NOMO-1 (cell line): ENCODE measurements around the gene LSAMP.

ENCODE experiments used
- DNase-seq, 2 experiments: peaks; one replicate each; lab custom pipeline; 2025; ENCODE audit not compliant: unreplicated experiment in 2 of 2; lab: John Stamatoyannopoulos, UW

Gene LSAMP

DNA sequence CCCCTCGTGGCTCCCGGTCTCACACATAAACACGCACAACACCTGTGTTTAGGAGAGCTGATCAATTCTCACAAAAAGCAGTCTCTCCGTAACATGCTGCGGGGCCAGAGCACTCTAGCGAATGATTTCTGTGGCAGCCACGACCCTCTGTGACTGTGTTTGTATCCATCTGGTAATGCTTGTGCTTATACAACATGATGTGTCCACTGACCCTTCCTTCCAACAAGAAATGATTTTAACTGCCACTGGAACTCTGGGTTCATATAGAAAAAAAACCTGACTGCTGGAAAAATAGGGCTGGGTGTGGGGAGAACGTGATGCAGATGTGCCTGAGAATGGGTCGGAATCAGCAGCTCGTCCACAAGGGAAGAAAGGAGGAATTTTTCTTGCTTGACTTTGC, 411.8 kb downstream of the LSAMP start:
- no peak for DNase-seq

DNA sequence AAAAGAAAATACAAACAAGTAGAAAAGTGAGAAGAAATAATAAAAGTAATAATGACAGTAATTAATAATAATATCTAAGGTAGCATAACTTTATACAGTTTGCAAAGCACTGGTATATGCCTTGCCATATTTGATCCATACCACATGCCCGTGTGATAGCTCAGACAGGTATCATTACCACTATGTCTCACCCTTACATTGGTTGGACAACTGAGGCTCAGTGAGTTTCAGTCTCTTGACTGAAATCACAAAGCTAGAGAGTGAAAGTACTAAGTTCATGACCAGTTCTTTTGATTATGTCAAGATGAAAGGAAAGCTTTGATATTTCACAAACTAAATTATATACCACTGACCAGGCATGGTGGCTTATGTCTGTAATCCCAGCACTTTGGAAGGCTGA, 413.1 kb downstream of the LSAMP start:
- no peak for DNase-seq

DNA sequence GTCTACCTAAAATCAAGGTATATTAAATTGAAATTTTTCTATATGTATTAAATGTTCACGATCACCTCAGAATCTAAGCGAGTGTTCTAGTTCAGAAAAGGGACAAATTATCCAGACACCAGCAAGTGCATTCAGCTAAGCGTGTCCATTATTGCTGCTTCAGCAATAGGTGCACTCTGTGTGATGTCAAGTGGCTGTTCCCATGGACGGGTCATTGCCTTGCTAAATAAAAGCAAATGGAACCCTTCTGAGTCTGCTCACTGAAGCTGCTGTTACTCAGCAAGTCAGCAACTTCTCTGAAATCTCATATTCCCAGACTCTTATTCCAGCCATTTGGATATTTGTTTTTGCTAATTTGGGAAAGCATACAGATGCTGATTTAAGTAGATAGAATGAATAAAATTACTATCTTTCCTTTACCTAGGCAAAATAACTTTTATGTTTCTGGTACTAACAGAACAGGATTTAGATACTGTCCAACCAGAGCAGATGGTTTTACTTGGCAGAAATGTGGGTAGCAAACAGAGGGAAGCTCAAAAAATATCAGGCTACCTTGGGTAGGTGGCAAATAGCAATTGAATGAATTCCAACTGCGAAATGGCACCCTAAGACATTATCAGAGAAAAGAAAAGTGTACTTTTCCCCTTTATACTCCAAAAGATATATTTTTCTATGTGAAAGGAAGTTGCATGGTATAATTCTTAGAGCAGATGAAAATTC, 415.0 kb downstream of the LSAMP start:
- DNase-seq = no peak

DNA sequence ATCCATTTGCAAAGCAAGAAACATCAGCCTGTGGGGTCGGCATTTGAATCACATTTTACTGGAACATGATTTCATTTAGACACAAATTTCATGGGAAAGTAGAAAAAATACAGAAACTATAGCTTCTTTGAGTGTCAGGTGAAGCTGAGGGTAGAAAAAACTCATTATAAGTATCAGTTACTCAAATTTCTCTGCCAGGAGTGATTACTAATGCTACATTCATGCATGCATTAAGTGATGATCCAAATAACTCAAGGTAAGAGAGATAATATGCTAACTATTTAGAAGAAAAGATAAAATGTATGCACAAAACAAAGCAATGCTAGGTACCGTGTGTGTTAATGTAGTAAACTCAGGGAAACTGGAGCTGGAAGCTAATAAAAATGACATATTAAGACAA, 416.0 kb downstream of the LSAMP start:
- DNase-seq = no peak

DNA sequence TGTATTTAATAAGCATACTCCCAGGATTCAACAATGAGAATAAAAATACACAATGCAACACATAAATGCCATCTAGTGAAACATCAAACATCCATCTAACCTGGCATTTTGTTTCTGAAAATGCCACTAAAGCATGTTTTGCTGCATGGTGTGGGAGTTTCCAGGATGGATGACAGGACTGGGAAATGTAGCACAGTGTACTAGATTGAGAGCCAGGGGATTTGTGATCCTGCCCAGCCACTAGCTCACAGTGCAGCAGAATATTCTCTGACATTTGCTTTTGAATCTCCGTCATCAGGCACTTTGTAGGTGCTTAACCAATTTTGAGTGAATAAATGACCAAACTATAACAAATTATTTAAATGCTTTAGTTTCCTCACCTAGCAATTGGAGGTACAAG, 417.1 kb downstream of the LSAMP start:
- no peak for DNase-seq

DNA sequence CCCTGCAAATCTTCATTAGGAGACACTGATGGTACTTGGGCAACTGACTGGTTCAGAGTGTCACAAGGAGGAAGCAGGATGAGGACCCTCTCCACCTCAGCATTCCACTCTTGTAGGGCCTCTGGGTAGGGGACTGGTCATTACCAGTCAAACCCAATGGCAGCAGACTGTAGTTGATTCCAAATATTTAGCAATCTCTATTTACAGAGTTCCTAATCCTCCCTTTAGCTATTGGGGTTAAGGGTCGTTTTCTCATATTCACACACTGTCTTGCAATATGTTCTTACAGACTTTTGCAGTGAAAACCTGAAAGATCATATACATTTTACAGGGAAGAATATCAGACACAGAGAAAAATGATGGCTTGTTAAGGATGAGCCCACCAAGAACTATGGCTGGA, 424.3 kb downstream of the LSAMP start:
- DNase-seq = no peak

DNA sequence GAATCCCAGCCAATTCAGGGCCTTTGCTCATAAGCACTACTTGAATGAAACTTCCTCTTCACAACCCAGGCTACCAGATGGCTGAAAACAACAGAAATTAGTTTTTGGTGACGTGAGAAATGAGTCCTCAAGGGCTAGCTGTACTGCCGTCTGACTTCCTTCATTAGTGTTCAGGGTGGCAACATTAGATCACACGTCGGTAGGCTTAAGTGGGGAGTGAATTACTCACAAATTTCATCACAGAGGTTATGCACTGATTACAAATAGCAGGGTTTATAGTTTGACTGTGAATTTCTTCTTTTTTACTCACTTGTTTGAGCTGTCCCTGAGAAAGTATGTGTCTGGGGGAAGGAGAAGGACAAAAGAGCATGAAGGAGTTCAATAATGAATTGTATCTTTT, 424.8 kb downstream of the LSAMP start:
- DNase-seq = peak; percentile 63 to 84

DNA sequence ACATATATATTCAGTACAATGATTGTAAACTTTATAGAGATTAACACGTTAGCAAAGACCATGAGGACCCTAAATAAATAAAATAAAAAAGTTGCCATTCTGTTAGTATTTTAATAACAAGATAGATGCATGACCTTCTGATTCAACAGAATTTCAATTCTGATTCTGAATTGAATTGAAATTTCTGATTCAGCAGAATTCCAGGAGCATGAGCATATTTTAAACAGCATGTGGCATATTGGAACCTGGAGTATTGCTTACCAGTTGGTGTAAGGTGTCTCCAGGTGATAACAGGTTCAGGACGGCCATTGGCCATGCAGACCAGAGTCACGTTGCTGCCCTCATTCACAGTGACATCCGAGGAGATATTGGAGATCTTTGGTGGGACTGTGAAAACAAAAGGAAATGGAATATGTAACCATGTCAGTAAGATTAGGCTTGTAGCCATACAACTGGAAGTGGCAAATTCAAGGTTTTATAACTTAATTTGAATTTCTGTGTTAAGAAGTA, 426.0 kb downstream of the LSAMP start:
- no peak for DNase-seq

DNA sequence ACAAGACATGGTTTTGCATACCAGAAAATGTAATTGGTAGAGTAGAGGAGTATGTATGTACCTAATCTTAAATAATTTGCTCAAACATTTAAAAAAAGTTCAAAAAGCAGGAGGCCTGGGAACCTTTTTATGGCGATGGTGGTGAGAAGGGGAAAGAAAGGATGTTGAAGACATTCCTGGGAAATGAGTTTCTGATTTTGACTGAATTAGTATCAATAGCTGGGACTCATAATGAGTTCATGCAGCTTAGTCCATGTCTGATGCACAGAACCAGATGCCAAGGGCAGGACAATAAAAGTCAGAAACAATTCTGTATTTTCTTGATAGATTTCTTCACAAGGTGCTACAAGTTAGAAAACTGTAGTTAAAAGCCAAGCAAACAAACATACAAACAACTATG, 426.6 kb downstream of the LSAMP start:
- no peak for DNase-seq

DNA sequence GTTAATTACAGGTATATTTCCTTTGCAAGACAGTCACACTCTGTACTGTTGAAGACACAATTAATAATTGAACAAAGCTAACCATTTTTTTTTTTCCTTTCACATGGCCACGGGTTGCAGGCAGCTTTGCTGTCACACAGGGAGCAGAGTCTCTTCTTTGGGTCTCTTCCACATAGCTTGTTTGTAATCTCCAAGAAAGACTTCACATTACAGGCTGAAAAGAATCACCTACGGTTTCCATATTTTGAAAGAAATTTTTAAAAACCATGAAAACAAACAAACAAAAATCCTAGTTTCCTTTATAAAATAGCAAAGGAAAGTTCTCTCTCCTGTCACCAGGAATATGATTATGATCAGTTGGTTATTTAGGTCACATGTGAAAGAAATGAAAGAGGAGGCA, 429.4 kb downstream of the LSAMP start:
- no peak for DNase-seq

DNA sequence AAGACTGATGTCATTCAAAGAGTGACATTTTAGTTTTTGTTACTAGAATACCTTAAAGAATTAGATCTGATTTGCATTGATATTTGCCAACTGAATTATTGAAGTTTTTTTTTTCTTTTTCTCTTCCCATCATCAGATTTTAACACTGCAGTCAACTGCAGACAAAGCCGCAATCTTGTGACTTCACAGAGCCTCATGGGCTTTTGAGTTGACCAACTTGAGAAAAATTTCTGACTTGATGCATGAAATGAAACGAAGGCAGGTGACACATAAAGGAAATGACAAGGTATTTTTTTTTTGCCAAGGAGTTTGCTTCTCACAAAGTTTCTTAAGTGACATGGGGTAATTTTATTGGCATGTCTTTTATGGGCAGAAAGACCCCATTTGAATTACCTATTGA, 438.3 kb downstream of the LSAMP start:
- no peak for DNase-seq

DNA sequence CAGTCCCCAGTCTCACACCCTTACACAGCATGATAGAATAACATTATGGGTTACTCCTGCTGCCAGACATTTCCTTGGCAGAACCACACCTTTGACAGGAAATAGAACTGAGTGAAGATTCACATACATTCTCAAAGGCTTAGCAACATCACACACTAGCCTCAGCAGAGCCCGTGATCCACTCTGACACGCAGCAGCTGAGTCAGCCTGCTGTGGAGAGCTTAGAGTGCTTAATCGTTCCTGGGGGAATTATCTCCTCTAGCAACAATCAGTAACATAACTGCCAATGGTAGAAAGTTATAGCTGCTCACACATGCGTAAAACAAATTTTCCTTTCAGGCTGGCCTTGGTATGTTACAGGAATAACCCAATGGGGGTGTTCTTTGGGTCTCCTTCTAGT, 439.9 kb downstream of the LSAMP start:
- DNase-seq = no peak

DNA sequence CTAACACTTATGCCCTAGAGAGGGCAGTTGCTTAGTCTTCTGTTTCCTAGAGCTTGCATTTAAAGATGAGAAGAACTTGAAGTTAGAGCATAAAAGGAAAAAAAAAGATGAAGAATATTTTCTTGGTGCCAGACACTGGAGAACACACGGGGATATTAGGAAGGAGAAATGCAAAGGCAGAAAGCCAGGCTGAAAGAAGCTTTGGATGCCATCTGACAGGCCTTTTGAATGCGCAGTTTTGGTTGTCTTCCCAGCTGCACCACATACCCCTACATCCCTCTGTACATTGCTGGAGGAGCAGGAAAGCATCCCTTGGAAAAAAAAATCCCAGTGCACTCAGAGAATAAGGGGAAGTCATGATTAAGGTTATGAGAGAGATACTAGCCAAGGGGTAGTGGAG, 443.1 kb downstream of the LSAMP start:
- no peak for DNase-seq

DNA sequence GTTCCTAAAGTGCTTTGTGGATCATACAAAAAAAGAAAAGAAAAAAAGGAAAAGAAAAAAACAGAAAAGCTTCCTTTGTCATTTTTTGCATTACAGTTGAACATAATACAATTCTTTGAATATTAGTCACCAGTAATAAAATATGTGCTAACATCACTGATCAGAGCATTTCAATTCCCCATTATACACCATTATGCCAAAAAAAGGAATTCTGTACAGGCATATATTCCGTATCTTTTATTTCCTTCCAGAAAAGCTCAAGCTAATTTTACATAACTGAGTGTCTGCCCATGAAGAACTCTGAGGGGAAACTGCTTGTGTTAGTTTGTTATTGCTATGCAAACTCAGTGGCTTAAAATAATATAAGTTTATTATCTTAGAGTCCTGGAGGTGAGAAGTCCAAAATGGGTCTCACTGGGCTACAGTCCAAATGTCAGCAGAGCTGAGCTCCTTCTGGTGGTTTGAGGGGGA, 444.1 kb downstream of the LSAMP start:
- DNase-seq = no peak

DNA sequence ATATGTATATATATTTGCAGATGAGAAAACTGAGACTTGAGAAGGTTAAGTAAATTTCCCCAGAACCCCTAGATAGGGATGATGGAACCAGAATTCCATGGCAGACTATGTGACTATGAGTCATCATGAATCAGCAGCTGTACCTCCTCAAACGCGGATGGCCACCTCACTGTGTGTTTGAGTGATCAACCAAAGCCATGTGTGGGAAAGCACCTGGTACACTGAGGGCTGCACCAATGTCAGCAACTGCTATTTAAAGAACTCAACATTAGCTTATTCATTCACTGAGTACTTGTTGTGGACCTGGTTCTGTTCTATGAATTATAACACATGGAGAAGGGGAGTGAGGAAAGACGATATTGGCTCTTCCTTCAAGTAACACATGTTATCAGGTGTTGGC, 445.0 kb downstream of the LSAMP start:
- no peak for DNase-seq

DNA sequence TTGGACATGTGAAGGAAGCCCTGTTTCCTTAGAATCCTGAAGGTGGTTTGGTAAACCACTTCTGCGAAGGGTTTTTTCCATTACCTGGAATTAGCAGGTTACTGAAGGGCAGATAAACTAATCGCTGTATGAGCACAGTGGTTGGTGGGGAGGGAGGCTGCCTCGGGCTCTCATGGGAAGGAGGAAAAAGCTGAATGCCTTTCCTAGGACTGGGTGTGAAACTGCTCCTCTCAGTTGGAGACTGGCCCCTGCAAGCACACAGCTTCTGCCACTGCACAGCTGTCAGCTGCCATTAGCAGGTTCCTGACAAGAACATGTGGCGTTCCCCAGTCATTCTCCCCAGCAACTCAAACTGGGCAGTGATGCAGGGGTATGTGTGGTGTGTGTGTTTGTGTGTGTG, 445.7 kb downstream of the LSAMP start:
- DNase-seq = no peak

DNA sequence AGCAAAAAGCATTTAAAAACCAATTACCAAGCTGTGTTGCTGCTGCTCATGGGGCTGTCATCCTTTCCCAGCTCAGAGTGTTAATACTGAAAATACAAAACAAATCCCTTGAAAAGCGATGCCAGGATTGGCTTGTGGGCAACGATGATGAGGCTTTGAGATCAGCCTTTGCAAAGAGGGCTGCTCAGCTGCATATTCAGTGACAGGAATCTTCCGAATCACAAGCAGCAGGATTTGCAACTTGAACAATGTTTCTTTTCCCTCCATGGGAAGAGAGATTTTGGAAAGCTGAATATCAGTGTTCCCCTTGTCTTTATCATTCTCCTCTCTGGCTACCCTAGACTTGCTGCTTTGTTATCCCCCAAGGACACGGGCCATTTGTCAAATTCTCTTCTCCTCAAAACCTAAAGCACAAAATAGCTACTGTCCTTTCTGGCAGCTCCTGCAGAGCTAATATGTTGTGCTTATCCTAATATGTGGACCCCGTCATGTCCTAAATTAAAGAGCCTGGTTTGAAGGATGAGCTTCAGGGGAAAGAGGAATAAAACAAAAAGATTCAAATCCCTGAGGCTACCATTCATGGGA, 446.2 kb downstream of the LSAMP start:
- no peak for DNase-seq

DNA sequence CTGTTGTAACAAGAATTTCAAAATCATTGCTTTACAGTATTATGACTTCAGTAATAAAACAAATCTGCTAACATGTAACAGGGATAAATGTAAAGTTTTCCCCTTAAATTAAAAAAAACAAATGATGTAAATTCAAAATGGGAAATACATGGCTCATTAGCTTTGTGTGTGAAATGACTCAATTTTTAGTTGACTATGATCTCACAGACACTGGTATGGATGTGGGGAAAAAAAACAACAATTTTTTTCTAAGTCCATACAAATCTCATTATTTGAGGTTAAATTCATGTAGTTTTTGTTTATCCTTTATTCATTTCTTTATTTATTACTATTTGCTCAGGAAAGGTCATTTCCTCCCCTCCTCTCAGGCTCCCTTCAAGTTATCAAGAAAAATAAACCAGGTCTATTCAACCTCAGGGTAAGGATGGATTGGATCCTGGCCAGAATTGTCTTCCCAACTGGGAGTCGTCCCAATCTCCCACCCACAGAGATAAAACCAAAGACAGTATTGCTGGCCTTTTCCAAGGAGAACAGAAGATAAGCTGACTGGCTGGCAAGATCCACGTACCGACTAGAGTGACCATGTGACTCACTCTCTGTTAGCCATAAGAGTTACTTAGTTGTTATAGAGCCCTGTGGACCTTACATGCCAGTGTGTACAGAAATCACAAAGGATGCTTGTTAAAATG, 448.7 kb downstream of the LSAMP start:
- DNase-seq = no peak

DNA sequence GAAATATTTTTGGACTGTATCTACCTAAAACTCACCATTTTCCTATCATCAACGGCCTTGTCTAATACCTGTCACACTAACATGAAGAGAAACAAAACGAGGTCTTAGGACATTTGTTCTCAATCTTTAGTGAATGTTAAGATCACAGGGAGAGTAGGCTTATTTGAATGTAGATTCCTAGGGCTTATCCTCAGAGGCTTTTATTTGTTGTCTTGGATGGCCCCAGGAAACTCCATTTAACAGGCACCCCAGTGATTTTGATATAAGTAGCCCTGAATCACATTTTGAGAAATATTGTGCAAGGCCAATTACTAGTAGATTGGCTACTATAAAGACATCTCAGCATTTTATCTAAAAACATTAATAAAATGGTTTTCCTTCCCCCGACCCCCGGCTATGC, 454.6 kb downstream of the LSAMP start:
- no peak for DNase-seq

DNA sequence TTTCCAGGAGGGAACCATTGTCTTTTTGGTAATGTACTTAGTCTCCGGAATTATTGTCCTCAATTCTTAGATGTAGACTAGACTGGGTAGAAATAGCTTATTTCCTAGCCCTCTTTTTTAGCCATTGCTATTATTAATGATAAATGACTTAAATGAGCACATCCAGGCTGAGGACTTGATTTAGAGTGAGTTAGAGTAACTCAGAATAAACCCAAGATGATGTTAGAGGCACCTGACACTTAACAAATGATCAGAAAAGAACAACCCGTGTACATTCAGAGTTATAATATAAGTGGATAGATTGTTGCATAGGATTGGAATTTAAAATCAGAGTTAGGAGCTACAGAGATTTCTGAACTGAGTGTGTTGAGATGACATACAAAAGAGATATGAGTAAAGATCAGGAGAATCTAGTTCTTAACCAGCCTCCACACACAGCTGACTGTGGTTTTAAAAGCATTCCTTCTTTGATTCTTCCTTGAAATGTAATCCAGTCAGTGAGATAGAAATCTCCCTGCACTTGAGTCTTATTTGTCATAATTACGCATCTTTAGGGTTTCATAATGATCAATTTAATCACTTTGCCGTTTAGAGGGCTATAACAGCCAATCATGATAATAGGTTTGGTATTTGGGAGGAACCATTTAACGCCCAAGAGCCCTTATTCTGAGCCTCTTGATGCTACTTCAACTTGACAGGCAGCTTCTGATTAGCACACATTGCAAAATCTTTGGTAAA, 455.4 kb downstream of the LSAMP start:
- no peak for DNase-seq

DNA sequence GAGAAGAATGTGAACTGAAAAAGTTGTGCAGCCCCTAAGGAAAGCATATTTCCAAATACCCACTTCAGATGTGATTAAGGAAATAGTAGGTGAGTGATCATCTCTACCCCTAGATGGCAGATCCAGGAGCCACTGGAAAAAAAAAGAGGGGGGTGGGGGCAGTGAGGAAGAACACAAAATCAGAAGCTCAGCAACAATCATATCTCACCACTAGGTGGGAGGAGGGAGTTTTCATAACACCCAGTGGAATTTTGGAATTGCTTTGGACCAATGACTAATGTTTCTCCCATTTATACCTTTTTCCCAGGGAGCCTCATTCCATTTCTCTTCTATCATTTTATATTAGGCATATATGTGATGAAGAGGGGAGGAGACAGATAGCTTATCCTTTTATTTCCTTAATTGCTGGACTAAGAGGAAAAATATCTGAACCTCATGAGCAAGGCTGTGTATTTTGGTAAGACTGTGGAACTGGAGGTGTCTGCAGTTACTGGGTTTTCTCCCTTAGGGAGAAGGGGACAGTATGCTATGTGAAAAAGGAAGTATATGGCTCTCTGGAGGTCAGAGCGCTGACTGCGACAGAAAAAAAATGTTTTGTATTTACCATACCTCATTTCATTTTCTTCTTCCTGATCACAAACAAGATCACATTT, 458.6 kb downstream of the LSAMP start:
- no peak for DNase-seq
